ENCODE data around the gene NSRP1.
"Not testable (repeated sequence)": the region's sequence is repeated elsewhere in the genome, so short reads cannot be mapped to it uniquely, and the experiment has no call there.

NSRP1 gene

GRCh38 chr17:30188211-30188939 lies 71.8 kb downstream of the NSRP1 start:
- no peak for DNase-seq

- no peak for DNase-seq
These were observed 74.5 kb downstream of the NSRP1 start for GRCh38 chr17:30191072-30191471.

DNA sequence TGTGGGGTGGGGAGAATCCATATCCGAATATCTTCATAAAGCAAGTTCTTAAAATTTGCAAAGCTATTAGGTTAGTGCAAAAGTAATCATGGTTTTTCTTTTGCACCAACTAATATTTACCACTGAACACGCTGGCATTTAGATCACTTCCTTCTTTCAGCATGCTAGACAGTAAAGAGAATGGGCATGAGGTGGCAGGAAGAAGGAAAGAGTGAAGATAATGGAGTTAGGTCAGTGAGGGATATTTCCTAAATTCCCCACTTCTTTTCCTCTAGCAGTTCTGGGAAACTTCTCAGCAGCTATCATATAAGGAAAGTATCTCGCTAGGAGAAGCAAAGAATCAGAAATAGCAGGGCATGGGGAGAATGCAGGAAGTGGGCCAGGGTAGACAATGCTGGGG lies 79.9 kb downstream of the NSRP1 start:
- no peak for DNase-seq

DNA sequence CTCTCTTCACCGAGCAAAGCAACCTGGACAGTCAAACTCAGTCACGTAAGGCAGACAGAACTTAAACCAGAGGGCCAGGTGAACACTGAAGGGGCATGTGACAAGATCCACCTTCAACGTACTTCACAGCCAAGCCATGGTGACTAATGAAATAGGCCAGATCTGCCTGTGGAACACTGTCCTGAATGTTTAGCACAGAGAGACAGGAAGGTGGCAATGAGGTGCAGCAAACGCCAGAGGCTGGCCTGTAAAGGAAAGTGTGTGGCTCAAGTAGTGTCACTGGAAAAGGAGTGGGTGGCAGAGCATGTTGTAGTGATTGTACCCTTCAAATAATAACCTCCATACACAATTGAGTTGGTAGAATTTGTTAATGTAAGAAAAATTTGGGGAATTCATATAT lies 80.8 kb downstream of the NSRP1 start:
- DNase-seq: no peak

DNA sequence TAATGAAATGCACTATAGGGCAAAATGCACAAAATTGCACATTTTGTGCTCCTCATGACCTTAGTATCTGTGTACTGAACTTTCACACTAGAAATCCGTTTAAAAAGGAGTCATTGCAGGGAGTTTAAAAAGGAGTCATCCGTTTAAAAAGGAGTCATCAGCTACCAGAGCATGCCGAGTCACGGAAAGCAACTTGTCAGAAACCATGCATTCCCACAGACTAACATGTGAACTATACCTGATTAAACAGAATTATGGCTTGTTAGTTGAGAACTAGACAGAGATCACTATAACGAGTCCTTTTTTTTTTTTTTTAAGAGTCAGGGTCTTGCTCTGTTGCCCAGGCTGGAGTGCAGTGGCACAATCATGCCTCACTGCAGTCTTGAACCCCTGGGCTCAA lies 83.0 kb downstream of the NSRP1 start:
- DNase-seq: no peak

DNA sequence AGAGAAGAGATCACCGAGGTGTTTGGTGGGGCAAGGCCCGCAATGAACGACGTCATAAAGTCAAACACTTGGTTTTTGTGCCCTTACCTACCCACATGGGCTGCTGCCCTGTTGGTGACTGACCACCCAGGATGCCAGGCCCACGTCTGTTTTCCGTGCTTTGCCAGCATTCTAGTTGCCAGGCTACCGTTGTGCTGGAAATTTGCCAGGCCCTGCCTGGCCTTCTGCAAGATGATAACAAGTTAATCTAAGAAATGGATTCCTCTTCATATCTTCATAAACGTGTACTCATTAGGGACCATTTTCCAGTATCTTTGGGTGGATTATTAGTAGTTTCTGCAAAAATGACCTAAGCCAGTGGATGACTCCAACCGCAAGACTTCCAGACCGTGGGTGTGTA lies 83.5 kb downstream of the NSRP1 start:
- no peak for DNase-seq

DNA sequence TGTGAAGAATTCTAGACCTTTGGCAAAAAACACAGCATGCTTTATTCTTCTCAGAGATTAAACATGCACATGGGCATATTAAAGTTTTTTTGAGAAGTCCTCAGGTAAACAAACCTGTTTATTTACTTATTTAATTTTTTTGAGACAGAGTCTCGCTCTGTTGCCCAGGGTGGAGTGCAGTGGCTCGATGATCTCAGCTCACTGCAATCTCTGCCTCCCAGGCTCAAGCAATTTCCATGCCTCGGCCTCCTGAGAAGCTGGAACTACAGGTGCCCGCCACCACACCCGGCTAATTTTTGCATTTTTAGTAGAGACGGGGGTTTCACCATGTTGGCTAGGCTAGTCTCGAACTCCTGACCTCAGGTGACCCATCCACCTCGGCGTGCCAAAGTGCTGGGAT lies 84.0 kb downstream of the NSRP1 start:
- not testable (repeated sequence) for DNase-seq

GRCh38 chr17:30203471-30203981 lies 86.9 kb downstream of the NSRP1 start:
- no peak for DNase-seq

- no peak for DNase-seq
These were observed 91.0 kb downstream of the NSRP1 start for GRCh38 chr17:30207655-30208054.

- DNase-seq: no peak
These were observed 91.6 kb downstream of the NSRP1 start for GRCh38 chr17:30208214-30208613.

DNA sequence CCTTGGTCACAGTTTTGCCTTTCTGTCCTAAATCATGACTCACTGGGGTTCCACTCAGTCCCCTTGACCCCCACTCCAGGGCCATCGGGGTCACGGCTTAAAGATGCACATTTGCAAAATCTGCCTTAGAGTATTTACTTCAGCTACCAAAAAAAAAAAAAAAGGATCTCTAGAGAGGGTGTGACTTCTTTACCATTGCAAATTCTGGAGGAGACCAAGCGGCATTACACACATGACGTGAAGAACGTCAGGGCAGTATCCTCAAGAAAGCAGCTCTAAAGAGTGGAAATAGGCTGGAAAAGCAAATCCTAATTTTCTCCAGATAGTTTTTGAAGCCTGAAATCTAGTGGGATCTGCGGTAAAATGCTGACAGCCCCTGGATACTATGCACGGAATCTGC lies 93.3 kb downstream of the NSRP1 start:
- DNase-seq: no peak

DNA sequence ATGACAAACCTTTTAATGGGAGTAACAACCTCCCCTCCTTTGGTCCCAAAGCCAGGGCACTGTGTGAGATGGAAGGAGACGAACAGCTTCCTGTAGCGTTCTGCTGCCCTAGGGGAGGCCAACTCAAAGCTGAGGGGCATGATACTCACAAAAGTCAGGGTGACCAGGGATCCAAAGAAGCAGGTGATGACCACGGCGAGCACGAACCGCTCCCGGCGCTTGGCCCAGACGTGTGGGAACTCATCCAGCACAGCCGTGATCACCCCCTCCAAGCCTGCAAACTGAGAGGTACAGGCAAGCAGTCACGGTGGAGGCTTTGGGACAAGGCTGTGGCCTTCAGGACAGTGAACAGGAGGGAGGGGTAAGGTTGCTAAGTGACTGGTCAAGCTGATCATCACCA lies 93.8 kb downstream of the NSRP1 start:
- no peak for DNase-seq

DNA sequence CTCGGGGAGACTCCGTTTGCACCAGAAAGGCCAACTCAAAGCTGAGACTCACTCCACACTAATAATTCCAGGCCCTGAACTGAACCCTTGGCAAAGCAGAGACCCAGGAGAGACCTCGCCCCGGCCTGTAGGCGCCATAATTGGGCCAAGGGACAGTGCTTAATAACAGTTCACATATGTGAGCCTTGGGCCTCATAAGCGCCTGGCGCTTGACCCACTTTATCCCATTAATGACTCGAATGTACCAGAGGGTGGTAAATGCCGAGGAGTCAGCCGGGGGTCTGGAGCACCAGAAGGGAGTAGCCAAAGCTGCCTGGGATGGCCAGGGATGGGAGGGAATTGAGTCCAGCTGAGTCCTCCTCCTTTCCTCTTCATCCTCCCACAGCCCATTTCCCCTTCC lies 94.3 kb downstream of the NSRP1 start:
- no peak for DNase-seq

- DNase-seq: no peak
These were observed 94.8 kb downstream of the NSRP1 start for GRCh38 chr17:30211371-30211770.

GRCh38 chr17:30212750-30213149 lies 96.1 kb downstream of the NSRP1 start:
- DNase-seq: no peak

GRCh38 chr17:30217054-30217453 lies 100.4 kb downstream of the NSRP1 start:
- no peak for DNase-seq

DNA sequence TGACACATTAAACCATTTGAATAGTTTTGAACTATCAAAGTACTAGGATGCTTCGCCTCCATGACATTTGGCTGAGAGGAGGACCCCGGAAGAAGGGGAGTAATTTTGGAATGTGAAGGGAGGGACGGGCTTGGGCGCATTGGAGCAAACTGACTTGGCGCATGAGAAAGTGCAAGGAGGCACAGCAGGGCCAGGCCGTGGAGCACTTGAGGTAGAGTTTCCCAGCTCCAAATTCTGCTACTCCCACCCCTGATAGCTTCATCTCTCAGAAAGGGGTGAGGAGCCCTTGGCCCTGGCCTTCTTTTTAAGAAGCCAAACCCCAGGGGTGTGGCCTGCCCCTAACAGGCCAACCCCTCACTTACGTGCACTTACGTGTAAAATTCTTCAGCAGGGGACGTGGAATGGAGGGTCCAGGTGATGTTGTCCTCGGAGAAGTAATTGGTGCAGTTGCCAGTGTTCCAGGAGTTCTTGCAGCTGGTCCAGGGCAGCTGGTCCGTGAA lies 101.2 kb downstream of the NSRP1 start:
- DNase-seq: no peak

DNA sequence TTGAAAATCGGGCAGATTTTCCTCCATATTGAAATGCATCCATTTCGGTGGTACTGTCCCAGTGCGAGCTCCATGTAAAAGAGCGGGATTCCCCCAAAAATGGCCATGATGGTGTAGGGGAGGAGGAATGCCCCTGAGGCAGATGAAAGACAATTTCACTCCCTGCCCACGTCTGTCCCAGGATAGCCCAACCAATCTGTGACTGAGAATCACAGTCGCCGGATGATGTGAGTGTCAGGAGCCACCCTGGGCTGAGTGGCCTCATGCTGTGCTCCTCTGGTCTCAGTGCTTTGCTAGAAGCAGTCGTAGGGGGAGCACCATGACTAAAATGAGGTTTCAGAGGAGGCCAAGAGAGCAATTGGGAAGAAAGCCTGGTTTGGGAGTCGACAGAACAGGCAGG lies 102.2 kb downstream of the NSRP1 start:
- no peak for DNase-seq

DNA sequence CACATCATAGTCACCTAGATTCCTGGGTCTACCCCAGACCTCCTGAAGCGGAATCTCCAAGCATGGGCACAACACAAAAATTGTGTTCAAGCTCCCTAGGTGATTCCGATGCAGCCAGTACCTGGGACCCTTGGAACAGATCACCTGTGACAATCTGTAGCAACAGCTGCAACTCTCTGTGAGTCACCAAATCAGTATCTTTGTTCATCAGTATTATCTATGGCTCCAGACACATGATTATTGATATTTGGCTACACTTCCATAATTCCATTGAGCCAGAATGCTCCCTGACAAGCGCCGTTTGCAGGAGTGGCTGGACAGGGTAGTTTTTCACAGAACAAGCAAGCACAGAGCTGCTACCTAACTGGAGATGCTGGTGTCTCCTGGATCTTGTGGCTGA lies 102.7 kb downstream of the NSRP1 start:
- DNase-seq: no peak

DNA sequence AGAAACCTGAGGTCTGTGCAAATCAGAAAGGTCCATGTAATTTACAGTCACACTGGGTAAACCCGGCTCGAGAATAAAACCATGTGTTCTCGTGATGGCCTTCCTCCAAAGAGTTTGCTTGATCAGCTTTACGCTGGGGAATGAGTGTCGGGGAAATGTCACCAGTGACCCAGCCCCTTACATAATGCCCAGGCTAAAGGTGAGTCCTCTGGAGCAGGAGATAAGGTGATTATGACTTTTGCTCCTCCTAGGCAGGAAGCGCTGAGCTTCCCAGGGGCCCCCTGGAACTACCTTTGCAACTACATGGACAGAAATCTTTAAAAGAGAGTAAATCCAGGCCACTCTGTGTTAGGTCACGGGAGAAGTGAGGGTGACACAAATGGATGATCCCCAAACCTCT lies 103.2 kb downstream of the NSRP1 start:
- no peak for DNase-seq

DNA sequence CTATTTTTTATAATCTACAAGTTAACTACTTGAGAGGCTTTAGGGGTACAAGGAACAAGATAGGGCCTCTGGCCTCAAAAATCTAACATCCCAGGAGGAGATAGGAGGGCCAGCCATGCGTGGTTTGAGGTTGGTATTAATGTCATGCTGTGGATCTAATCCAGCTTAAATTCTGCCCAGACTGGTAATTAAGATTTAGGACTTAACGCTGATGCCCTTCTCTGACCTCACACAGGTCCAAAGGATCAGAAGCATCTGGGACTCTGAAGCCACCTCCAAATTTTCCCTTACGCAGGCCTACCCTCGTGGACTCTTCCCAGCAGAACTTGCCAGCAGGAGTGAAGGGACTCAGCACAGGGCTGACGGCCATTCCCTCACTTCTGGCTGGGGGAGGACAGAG lies 103.8 kb downstream of the NSRP1 start:
- DNase-seq: no peak

DNA sequence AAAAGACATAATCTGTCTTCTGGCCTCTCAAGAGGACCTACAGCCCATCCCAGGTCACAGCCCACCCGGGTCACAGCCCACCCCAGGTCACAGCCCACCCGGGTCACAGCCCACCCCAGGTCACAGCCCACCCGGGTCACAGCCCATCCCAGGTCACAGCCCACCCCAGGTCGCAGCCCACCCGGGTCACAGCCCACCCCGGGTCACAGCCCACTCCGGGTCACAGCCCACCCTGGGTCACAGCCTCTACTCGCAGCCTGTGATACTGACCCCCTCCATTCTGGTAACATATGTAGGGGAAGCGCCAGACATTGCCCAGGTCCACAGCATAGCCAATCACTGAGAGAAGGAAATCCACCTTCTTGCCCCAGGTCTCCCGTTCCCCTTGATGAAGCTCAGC lies 104.7 kb downstream of the NSRP1 start:
- no peak for DNase-seq

GRCh38 chr17:30222251-30222650 lies 105.6 kb downstream of the NSRP1 start:
- no peak for DNase-seq

GRCh38 chr17:30222721-30223175 lies 106.1 kb downstream of the NSRP1 start:
- DNase-seq: no peak

GRCh38 chr17:30224419-30224960 lies 107.9 kb downstream of the NSRP1 start:
- no peak for DNase-seq
